ENCODE data around the gene SERHL2.
"Not testable (repeated sequence)": the region's sequence is repeated elsewhere in the genome, so short reads cannot be mapped to it uniquely, and the experiment has no call there.

The SERHL2 gene

DNA sequence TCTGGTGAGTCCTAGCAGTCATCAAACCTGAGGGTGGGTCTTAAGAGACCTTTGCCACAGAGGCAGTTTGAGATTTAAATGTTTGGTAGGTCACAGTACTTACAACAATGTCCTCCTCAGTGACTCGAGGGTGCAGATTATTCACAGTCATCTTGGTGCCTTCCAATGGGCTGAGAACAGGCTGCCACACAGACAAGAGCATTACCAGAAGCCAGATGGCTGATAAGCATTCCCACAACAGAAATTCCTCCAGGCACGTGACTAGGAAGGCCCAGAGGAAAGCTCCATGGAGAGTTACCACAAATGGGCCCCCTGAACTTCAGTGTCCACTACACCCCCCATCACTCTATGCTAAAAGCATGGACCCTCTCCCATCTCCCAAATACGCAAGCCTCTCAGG, 41.7 kb downstream of the SERHL2 start:
- Mint-ChIP-seq H3K36me3 (ENCODE audit: low read depth) (peaks cover 97% of the 10 kb centered on the region), H3K9me3 (no peaks in the 10 kb centered on the region), H3K27ac (no peak overlapping the region), H3K27me3 (no peaks in the 10 kb centered on the region), H3K4me3 (no peak overlapping the region), H3K4me1 (ENCODE audit: low read depth) (peaks cover 7% of the 10 kb centered on the region)
- intact Hi-C loops (cut with micrococcal nuclease) = no loop called here

DNA sequence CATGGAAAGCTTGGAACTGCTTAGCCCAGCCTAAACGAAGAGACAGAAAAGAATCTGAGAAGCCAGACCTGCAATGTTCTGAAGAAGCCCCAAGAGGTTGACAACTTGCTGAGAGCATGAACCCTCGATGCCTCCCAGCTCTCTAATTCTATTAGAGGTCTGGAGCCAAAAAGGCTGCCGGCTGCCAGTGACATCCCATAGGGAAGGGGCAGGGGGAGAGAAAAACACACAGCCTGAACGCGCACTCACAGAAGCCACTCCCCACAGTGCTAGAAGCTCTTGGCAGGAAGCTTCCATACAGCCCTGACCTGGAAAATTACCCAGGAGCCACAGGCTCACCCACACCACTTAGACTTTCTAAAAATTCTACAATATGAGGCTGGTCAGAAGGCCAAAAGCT, 42.6 kb downstream of the SERHL2 start:
- no peaks in the 10 kb centered on the region for H3K9me3 Mint-ChIP-seq
- H3K4me1 Mint-ChIP-seq (ENCODE audit: low read depth) = peaks cover 7% of the 10 kb centered on the region
- no peak overlapping the region for H3K4me3 Mint-ChIP-seq
- intact Hi-C loops (cut with micrococcal nuclease) = no loop called here
- peaks cover 100% of the 10 kb centered on the region for H3K36me3 Mint-ChIP-seq (ENCODE audit: low read depth)
- H3K27ac Mint-ChIP-seq = no peak overlapping the region
- no peaks in the 10 kb centered on the region for H3K27me3 Mint-ChIP-seq

DNA sequence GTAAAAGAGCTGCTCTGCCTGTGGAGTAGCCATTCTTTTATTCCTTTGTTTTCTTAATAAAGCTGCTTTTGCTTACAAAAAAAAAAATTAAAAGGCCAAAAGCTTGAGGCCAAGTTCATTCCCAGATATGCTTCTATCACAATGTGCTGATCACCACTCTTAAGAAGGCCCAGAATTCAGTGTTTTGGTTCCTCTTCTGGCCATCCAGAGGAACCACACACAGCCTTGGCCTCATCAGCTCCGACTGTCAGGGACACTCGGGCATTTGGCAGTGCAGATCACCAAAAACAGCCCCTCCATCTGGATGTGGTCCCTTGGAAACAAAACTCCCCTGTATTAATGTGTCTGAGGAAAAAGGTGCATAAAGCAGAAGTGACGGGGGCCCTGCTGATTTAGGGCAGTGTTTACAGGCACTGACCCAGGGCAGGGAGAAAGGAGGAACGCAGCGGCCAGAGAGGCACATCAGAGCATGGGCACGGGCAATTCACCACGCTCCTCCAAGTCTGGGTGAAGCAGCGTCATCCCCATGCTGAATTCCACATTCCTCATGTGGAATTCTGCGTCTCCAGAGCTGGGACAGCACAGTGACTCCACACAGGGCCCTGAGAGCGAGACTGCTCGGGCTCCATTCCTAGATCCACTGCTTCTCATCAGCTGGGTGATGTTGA, 43.2 kb downstream of the SERHL2 start:
- Mint-ChIP-seq H3K9me3 (no peaks in the 10 kb centered on the region), H3K4me1 (ENCODE audit: low read depth) (peaks cover 7% of the 10 kb centered on the region), H3K4me3 (no peak overlapping the region), H3K27me3 (no peaks in the 10 kb centered on the region), H3K27ac (peak overlapping the region; percentile 22), H3K36me3 (ENCODE audit: low read depth) (peaks cover 100% of the 10 kb centered on the region)
- intact Hi-C loops (cut with micrococcal nuclease) = no loop called here

DNA sequence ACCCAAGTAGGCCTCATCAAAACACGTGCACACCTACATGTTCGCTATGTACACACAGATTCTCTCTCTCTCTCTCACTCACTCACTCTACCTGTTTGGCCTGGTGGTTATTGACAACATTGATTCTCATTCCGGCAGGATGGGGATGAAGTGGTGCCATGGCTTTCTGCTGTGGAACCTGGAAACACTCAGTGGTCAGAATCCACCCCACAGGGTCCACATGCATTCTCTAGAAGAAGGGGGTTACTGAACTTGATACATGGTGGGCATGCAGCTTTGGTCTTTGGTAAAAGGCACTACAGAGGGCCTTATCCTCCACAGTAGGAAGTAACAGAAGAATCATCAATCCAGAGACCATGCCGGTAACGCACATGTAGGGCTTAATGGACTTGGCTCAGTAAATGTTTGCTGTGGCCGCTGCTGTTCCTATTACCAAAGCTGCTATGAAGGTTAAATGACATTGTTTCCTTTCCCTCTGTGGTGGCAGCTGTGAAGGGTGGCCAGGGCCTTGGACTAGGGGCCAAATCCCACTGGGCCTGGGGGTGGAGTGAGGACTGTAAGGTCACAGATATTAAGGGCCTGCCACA, 48.2 kb downstream of the SERHL2 start:
- intact Hi-C loops (cut with micrococcal nuclease) = no loop called here
- Mint-ChIP-seq H3K4me3 (no peak overlapping the region), H3K4me1 (ENCODE audit: low read depth) (peaks cover 26% of the 10 kb centered on the region), H3K27ac (no peak overlapping the region), H3K36me3 (ENCODE audit: low read depth) (peaks cover 100% of the 10 kb centered on the region), H3K9me3 (no peaks in the 10 kb centered on the region), H3K27me3 (no peaks in the 10 kb centered on the region)

DNA sequence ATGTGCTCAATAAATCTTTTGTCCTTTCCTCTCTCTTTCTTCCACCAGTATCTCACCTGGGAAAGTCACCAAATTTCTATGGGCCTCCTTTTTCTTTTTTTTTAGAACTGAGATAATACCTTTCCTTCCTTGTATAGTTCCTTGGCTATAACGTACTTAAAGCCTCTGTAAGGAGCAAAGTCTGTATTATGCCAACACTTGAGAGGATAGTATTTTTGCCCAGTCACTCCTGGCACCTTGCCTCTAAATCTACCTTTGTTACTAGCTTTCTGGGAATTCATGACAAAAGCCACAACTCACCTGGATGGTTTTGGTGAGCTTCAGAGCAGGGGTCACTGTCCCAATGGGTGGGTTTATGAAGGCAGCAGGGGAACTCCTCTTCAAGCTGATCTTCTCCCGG, 48.7 kb downstream of the SERHL2 start:
- no peak overlapping the region for H3K27ac Mint-ChIP-seq
- H3K27me3 Mint-ChIP-seq = no peaks in the 10 kb centered on the region
- no peaks in the 10 kb centered on the region for H3K9me3 Mint-ChIP-seq
- H3K4me1 Mint-ChIP-seq (ENCODE audit: low read depth) = peaks cover 21% of the 10 kb centered on the region
- H3K36me3 Mint-ChIP-seq (ENCODE audit: low read depth) = peaks cover 100% of the 10 kb centered on the region
- H3K4me3 Mint-ChIP-seq = no peak overlapping the region
- intact Hi-C loops (cut with micrococcal nuclease) = no loop called here

DNA sequence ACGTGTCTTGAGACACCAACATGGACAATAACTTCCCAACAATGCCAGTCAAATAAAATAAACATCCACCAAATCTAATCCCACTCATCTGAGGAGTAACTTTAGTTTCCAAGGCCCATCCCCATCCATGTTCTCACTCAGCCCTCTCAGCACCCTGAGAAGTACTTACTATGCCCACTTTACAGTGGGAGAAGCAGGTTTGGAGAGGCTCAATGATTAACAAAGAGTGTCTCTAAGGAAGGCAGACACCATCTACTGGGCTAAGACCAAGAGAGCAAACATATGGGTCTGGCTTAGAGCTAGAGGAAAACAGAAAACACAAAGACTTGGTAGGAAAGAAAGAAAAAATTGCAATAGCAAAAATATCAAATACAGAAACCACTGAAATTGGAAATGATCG, 49.7 kb downstream of the SERHL2 start:
- Mint-ChIP-seq H3K4me1 (ENCODE audit: low read depth) (peaks cover 21% of the 10 kb centered on the region), H3K9me3 (no peaks in the 10 kb centered on the region), H3K27ac (no peak overlapping the region), H3K27me3 (no peaks in the 10 kb centered on the region), H3K36me3 (ENCODE audit: low read depth) (peaks cover 100% of the 10 kb centered on the region), H3K4me3 (no peak overlapping the region)
- intact Hi-C loops (cut with micrococcal nuclease) = no loop called here

DNA sequence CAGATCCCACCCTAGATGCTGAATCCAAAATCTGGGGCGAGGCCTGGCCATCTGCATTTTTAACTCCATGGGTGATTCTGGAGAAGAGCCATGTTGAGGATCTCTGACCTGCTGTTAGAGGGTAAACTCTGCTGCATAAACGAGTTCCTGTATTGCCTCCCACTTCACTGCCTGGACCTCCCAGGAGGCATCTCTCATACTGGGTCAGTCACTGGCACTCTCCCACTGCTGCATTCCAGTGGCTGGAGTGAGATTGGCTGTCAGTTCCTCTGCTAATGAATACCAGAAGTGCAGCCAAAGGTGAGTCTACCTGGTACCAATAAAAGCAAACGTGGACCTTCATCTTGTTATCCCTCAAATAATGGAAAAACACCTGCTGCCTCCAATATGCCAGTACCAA, 50.6 kb downstream of the SERHL2 start:
- peaks cover 24% of the 10 kb centered on the region for H3K4me1 Mint-ChIP-seq (ENCODE audit: low read depth)
- no peak overlapping the region for H3K27ac Mint-ChIP-seq
- no peak overlapping the region for H3K4me3 Mint-ChIP-seq
- intact Hi-C loops (cut with micrococcal nuclease) = no loop called here
- H3K36me3 Mint-ChIP-seq (ENCODE audit: low read depth) = peaks cover 100% of the 10 kb centered on the region
- H3K27me3 Mint-ChIP-seq = no peaks in the 10 kb centered on the region
- H3K9me3 Mint-ChIP-seq = no peaks in the 10 kb centered on the region

DNA sequence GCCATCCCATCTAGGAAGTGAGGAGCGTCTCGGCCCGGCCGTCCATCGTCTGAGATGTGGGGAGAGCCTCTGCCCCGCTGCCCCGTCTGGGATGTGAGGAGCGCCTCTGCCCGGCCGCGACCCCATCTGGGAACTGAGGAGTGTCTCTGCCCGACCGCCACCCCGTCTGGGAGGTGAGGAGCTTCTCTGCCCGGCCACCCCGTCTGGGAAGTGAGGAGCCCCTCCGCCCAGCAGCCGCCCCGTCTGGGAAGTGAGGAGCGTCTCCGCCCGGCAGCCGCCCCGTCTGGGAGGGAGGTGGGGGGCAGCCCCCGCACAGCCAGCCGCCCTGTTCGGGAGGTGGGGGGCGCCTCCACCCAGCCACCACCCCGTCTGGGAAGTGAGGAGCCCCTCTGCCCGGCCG, 53.9 kb downstream of the SERHL2 start:
- peak overlapping the region; percentile 37 for H3K27ac Mint-ChIP-seq
- peaks cover 54% of the 10 kb centered on the region for H3K4me1 Mint-ChIP-seq (ENCODE audit: low read depth)
- H3K4me3 Mint-ChIP-seq; H3K27me3 Mint-ChIP-seq; H3K9me3 Mint-ChIP-seq; intact Hi-C loops (cut with micrococcal nuclease): not testable (repeated sequence)
- peaks cover 98% of the 10 kb centered on the region for H3K36me3 Mint-ChIP-seq (ENCODE audit: low read depth)

DNA sequence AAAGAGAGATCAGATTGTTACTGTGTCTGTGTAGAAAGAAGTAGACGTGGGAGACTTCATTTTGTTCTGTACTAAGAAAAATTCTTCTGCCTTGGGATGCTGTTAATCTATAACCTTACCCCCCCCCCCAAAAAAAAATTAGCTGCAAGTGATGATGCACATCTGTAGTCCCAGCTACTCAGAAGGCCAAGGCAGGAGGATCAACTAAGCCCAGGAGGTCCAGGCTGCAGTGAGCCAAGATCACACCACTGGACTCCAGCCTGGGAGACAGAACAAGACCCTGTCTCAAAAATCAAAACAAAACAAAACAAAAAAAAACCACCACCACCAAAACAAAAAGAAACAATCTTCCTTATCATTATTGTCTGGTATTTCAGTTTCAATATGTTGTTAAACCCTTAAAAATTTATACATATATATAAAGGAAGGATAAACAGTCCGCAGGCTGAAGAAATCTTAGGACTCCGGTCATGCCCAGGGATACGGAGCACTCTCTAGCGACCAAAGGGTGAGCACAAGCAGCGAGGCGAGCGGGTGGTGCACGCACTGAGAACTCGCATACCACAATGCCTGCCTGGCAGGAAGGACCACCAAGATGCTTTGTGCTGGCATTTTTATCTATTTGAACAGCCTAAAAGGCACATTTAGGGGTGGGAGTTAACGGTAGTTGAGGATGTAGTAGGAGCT, 54.5 kb downstream of the SERHL2 start:
- intact Hi-C loops (cut with micrococcal nuclease) = no loop called here
- Mint-ChIP-seq H3K4me1 (ENCODE audit: low read depth) (peaks cover 60% of the 10 kb centered on the region), H3K36me3 (ENCODE audit: low read depth) (peaks cover 98% of the 10 kb centered on the region)

DNA sequence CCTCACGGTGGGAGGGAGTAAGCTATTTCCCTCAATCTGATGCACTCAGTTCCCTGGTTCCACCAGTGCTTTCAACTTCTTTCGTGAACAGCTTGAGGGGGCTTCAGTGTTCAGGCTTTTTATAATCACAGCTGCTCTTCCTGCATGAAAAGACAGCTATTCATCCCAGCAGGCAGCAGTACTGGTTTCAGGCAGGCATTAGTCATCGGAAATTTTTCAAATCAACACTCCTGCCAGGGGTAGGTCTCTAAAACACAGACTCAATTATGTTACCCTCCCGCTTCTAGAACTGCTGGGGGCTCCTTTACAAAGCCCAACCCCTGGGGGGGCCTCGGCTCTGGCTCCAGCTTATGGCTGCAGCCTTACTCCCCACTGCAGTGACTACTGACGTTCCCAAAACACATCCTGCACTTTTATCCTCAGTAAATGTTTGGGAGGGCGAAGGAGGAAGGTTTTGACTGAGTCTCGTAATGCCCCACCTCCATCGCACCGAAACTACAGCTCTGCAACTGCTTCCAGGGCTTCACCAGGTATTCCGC, 55.1 kb downstream of the SERHL2 start:
- Mint-ChIP-seq H3K27me3 (no peaks in the 10 kb centered on the region), H3K4me3 (no peak overlapping the region), H3K4me1 (ENCODE audit: low read depth) (peaks cover 60% of the 10 kb centered on the region), H3K27ac (peak overlapping the region; percentile 69), H3K36me3 (ENCODE audit: low read depth) (peaks cover 96% of the 10 kb centered on the region), H3K9me3 (no peaks in the 10 kb centered on the region)
- intact Hi-C loops (cut with micrococcal nuclease) = no loop called here

More for the DNA sequence above, 54.5 kb downstream of the SERHL2 start:
- Mint-ChIP-seq H3K9me3 (no peaks in the 10 kb centered on the region), H3K27ac (no peak overlapping the region), H3K27me3 (no peaks in the 10 kb centered on the region), H3K4me3 (no peak overlapping the region)

DNA sequence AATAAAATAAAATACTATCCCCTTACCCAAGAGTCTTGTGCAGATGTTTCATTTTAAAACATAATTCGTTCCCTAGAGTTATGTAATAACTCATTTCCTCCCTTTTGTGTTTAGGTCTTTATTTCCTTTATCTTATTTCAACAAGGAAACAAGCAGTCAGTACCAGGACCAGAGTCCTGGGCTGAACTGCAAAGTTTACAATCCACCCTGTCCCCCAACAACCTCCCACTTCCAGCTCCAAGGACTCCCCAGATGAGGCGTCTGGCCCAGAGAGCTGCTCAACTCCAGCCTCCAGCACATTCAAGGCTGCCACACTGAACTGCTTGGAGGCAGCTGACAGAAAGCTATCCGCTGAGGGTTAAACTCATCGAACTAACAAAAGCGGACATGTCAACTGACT, 56.4 kb downstream of the SERHL2 start:
- Mint-ChIP-seq H3K4me1 (ENCODE audit: low read depth) (peaks cover 51% of the 10 kb centered on the region), H3K9me3 (no peaks in the 10 kb centered on the region), H3K27ac (peak overlapping the region; percentile 69), H3K4me3 (no peak overlapping the region), H3K36me3 (ENCODE audit: low read depth) (peaks cover 93% of the 10 kb centered on the region), H3K27me3 (no peaks in the 10 kb centered on the region)
- intact Hi-C loops (cut with micrococcal nuclease) = no loop called here

DNA sequence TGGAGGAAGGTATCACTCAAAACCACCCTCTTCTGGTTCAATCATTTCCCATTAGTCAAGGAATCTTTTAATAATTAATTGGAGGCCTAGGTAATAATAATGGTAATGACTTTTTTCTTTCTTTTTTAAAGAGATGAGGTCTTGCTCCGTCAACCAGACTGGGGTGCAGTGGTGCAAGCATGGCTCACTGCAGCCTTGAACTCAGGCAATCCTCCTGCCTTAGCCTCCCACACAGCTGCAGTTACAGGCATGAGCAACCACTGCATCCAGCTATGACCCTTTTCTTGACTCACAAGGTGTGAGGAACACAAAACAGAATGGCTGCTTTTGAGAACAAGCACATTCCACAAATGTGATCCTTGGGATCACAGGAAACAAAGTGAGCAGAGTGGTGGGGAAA, 57.3 kb downstream of the SERHL2 start:
- Mint-ChIP-seq H3K27me3 (no peaks in the 10 kb centered on the region), H3K4me3 (no peak overlapping the region), H3K27ac (no peak overlapping the region), H3K36me3 (ENCODE audit: low read depth) (peaks cover 85% of the 10 kb centered on the region), H3K4me1 (ENCODE audit: low read depth) (peaks cover 57% of the 10 kb centered on the region), H3K9me3 (no peaks in the 10 kb centered on the region)
- intact Hi-C loops (cut with micrococcal nuclease) = no loop called here

DNA sequence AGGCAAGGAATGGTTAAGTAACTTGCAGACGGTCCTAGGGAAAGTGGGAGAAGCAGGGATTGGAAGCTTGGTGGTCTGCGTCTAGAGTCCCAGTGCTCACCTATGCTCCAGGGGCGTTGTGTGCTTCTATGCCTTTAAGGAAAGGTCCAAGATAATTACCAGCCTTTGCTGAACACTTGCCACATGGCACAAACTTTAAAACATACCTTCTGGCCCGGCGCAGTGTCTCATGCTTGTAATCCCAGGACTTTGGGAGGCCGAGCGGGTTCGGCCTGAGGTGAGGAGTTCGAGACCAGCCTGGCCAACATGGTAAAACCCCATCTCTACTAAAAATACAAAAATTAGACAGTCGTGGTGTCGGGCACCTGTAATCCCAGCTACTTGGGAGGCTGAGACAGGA, 58.6 kb downstream of the SERHL2 start:
- intact Hi-C loops (cut with micrococcal nuclease) = no loop called here

DNA sequence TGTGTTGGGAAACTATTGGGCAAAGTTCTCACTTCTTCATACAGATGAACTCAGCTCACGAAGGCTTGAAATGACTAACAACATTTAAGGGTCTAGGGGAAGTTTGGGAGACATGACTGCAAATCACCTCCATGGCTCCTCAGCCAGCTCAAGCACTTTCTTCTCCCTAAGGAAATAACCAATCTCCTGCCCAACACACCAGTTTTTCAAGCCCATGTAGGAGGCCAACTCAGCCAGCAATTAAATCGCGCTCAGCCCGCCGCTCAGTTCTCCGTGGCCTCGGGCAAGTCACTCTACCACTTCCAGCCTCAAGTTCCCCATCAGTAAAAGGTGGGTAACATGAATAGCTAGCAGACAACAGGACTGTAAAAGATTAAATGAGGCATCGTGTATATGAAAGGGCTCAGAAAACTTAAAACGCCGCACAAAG, 60.1 kb downstream of the SERHL2 start:
- peak overlapping the region; percentile 100 for H3K27ac Mint-ChIP-seq
- intact Hi-C loops (cut with micrococcal nuclease) = loop anchor here (2.0 kb wide), 1 partner anchor 35 kb away; the partner anchor contains the start of gene CYB5R3
- peaks cover 71% of the 10 kb centered on the region for H3K4me1 Mint-ChIP-seq (ENCODE audit: low read depth)
- H3K27me3 Mint-ChIP-seq = no peaks in the 10 kb centered on the region
- H3K4me3 Mint-ChIP-seq = peak overlapping the region; percentile 94
- no peaks in the 10 kb centered on the region for H3K9me3 Mint-ChIP-seq
- H3K36me3 Mint-ChIP-seq (ENCODE audit: low read depth) = peaks cover 61% of the 10 kb centered on the region

More for the DNA sequence above, 58.6 kb downstream of the SERHL2 start:
- Mint-ChIP-seq H3K27me3 (no peaks in the 10 kb centered on the region), H3K4me3 (peak overlapping the region; percentile 94), H3K27ac (peak overlapping the region; percentile 100), H3K36me3 (ENCODE audit: low read depth) (peaks cover 72% of the 10 kb centered on the region), H3K4me1 (ENCODE audit: low read depth) (peaks cover 63% of the 10 kb centered on the region), H3K9me3 (no peaks in the 10 kb centered on the region)

Data from dendritic cell treated with granulocyte-macrophage colony-stimulating factor and Interleukin-4, amounts not matched to agents 40 ng/mL and 50 ng/mL, for 4 days (primary cell).